Activated CD8-positive, alpha-beta memory T cell treated with anti-CD3 and anti-CD28 coated beads for 48 hours (primary cell): ENCODE results near the gene E2F1.
"Not testable (repeated sequence)": the region's sequence is repeated elsewhere in the genome, so short reads cannot be mapped to it uniquely, and the experiment has no call there.

ENCODE experiments used
- DNase-seq, 3 experiments: peaks; one replicate each; pipeline ENCODE4 v3.0.0-alpha.2; 2020; ENCODE audit warnings: low read depth in 2 of 3, low spot score in 2 of 3

E2F1 gene

GRCh38 chr20:33711446-33711738, 25.2 kb upstream of the E2F1 start:
- DNase-seq = no peak

DNA sequence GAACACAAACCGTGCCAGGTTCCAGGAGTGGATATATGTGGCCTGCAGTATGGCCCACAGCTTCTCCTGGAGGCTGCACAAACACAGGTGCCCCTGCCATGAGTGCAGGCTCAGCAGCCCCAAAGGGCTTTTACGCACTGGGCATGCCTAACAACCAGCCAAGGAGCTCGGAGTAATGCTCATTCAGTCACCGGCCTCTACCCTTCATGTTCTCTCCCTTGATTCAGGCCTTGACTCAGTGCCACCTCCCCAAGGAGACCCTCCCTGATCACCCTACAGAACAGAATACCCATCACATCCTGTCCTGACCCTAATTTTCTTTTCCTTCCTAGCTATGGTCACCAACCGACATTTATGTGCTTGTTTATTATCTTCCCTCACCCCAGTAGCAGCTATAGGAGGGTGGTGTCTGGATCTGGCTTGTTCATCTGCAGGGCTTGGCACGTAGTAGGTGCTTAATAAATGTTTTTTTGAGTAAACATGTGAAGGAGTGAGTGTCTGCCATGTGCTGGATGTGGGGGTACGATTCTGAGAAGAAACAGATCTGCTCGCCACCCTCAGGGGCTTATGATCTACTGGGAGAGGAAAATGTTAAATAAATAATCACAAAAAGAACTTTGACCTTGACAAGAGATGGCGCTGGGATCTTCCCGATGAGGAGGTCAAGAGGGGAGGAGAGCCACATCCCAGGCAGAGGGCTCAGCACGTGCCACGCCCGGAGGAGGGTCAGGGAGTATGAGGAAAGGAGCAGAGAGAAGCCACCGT, 24.7 kb upstream of the E2F1 start:
- no peak for DNase-seq

GRCh38 chr20:33709905-33710541, 23.8 kb upstream of the E2F1 start:
- no peak for DNase-seq

- no peak for DNase-seq
These were observed 23.2 kb upstream of the E2F1 start for GRCh38 chr20:33709398-33709797.

DNA sequence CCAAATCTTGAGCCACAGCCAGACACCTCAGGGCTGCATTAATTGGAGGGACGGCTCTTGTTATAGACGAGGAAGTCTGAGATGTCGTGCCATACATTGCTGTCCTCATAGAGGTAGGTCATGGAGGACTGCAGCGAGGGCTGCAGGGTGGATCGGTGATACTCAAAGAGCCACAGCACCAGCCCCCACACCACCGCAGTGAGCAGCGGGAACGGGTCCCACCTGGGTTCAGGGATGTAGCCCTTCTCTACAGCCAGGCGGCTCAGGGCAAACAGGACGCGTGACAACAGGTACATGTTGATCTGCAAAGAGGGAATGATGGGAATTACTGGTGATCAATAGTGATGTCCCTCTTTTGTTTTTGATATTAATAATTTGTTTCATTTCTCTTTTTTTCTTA, 21.5 kb upstream of the E2F1 start:
- no peak for DNase-seq

DNA sequence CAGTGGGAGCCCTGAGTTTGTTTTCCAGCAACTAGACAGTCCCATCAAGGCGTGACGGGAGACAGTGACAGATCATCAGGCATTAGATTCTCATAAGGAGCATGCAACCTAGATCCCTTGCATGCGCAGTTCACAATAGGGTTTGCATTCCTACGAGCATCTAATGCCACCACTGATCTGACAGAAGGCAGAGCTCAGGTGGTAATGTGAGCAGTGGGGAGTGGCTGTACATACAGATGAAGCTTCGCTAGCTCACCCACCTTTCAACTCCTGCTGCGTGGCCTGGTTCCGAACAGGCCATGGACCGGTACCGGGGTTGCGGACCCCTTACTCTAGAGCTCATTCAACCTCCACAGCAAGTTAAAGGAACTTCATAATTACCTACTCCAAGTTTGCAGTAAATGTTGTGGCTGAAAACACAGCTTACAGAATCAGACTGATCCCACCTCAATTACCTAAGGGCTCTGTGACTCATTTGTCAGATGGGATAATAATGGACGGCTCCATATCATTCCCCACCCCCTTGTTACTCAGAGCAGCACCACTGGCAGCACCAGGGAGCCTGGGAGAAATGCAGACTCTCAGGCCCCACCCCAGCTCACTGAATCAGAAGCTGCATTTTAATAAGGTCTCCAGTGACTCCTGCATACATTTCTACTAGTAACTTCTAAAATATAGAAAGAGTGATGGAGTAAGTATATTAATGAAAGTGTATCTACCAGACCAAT, 18.2 kb upstream of the E2F1 start:
- no peak for DNase-seq

- DNase-seq = no peak
These were observed 17.4 kb upstream of the E2F1 start for GRCh38 chr20:33703498-33704137.

- no peak for DNase-seq
These were observed 16.7 kb upstream of the E2F1 start for GRCh38 chr20:33702861-33703260.

DNA sequence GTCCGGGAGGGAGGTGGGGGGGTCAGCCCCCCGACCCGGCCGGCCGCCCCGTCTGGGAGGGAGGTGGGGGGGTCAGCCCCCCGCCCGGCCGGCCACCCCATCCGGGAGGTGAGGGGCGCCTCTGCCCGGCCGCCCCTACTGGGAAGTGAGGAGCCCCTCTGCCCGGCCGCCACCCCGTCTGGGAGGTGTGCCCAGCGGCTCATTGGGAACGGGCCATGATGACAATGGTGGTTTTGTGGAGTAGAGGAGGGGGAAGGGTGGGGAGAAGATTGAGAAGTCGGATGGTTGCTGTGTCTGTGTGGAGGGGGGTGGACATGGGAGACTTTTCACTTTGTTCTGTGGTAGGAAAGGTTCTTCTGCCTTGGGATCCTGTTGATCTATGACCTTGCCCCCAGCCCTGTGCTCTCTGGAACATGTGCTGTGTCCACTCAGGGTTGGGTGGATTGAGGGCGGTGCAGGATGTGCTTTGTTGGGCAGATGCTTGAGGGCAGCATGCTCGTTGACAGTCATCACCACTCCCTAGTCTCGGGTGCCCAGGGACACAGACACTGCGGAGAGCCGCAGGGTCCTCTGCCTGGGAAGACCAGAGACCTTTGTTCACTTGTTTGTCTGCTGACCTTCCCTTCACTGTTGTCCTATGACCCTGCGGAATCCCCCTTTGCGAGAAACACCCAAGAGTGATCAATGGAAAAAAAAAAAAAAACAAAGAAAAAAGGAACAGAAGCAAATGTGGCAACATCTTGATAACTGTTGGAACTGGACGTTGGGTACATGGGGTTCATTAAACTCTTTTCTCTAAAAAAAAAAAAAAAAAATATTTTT, 15.7 kb upstream of the E2F1 start:
- DNase-seq = no peak

- DNase-seq = not testable (repeated sequence)
These were observed 14.7 kb upstream of the E2F1 start for GRCh38 chr20:33700696-33701441.

GRCh38 chr20:33698966-33699365, 12.8 kb upstream of the E2F1 start:
- not testable (repeated sequence) for DNase-seq

DNA sequence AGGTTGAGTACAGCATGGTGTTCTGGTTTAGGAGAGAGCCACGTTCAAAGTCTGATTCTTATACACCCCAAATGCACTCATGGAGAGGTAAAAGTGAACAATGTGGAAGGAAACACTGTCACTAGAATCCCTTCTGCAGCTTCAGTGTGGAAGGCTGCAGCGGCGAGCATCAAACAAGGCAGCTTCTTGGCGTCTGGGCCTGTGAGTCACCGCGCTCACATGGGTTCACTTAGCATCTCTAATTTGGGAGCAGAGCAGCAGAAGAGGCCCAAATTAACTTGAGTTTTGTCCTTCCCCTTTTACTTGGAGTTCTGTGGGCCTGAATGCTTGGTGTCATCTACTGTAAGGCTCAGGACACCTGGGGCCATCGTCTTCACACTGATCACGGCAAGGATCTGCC, 10.9 kb upstream of the E2F1 start:
- DNase-seq = no peak

GRCh38 chr20:33696448-33696847, 10.3 kb upstream of the E2F1 start:
- no peak for DNase-seq

- DNase-seq = no peak
These were observed 8.4 kb upstream of the E2F1 start for GRCh38 chr20:33694639-33695012.

DNA sequence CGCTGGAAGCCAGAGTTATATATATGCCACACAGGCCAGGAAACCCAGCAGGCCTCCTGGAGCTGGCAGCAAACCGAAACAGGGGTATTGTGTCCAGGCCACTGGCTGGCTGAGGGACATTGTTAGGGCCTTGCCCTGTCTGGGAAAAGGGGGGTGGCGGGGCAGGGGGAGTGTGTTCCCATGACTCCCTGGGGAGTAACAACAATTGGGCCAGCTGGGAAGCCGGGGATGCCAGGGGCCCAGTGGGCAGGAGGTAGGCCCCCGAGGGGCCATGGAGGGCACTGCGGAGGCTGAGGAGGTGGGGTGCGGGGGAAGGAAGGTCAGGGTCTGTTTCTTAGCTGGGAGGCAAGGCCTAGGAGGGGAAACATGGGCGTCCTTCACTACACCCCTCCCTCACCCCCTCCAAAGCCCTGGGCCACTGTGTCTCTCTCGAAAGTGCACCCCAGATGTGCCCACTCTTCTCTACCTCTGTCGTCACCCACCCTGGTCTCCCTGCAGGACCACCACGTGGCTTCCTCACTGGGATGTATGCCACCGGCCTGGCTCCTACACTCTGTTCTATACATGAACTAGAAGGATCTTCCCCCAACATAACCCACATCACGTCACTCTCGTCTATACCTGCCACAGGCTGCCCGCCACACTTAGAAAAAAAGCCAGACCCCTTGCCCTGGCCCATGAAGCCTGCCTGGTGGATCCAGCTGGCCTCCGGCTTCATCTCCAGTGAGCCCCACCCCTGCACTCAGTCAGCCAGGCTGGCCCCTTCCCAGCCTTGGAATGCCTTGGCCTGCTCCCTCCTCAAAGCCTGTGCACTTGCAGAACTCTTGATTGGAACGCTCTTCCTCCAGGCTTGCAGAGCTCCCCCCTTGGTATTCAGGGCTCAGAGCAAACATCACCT, 7.8 kb upstream of the E2F1 start:
- no peak for DNase-seq

DNA sequence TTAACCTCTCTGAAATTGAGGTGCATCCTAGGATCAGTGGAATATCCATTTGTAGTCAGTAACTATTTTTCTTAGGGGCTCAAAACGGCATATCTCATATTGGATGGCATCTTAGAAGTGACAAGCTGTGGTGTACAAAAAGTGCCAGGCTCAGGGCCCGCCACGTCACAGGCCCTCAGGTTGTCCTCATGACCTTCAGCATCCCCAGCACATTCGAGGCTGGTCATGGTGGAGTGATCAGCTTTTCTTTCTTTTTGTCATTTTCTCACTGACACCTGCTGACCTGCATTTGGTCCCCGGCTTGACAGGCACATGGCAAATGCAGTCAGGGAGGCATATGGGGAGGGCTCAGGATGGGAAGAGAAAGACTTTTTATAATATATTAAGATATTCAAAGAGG, 7.1 kb upstream of the E2F1 start:
- no peak for DNase-seq

- peak in 1 of 3 experiments; percentile 27 for DNase-seq
These were observed 3.8 kb upstream of the E2F1 start for GRCh38 chr20:33689973-33690372.

GRCh38 chr20:33689493-33689892, 3.3 kb upstream of the E2F1 start:
- no peak for DNase-seq

DNA sequence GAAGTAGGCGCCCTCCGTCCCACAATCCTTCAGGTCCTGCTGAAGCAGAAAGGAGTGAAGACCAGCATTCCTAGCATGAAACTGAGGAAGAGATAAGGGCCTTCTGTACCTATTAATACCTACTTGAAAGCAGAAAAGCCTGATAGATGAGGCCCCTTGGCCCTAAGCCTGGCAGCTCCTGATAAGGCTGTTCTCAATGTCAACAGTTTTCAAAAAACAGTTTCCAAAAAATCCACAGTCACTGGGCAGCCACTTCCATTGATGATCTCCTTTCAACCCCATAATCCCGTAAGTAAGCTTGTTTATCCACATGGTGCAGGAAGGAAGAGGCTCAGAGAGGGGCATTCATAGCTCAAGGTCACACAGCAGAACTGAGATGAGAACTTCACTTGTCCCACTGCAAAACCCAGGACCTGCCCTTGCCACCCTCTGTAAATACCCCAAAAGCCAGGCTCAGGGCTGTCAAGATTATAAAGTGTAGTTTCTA, 2.8 kb upstream of the E2F1 start:
- DNase-seq = no peak
